Measurements from ENCODE around the gene C19orf38.

Gene C19orf38

DNA sequence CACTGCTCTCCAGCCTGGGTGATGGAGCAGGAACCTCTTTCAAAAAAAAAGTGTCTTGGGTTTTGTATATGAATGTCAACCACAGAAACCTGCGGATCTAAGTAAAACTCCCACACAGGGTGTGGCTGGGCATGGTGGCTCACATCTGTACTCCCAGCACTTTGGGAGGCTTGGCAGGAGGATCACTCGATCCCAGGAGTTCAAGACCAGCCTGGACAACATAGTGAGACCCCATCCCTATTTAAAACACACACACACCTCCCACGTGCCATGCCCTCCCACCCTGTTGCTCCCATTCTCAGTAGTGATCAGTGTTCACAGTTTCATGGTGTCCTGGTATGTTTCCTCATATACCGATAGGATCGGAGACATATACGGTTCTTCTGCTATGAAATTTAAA, 21.4 kb upstream of the C19orf38 start:
- Histone ChIP-seq H3K36me3 (ENCODE audit: control insufficient read depth, low read depth, low read length) (peaks cover 32% of the 10 kb centered on the region), H3K9me3 (ENCODE audit: control insufficient read depth, low read depth, low read length) (no peaks in the 10 kb centered on the region), H3K27me3 (ENCODE audit: control insufficient read depth, insufficient read depth, low read length) (no peaks in the 10 kb centered on the region), H3K9ac (ENCODE audit: low read length) (no peak overlapping the region), H3K4me1 (ENCODE audit: control insufficient read depth, low read depth, low read length) (no peaks in the 10 kb centered on the region), H3K27ac (ENCODE audit: low read length) (no peak overlapping the region), H3K4me3 (ENCODE audit: low read length) (no peak overlapping the region)

DNA sequence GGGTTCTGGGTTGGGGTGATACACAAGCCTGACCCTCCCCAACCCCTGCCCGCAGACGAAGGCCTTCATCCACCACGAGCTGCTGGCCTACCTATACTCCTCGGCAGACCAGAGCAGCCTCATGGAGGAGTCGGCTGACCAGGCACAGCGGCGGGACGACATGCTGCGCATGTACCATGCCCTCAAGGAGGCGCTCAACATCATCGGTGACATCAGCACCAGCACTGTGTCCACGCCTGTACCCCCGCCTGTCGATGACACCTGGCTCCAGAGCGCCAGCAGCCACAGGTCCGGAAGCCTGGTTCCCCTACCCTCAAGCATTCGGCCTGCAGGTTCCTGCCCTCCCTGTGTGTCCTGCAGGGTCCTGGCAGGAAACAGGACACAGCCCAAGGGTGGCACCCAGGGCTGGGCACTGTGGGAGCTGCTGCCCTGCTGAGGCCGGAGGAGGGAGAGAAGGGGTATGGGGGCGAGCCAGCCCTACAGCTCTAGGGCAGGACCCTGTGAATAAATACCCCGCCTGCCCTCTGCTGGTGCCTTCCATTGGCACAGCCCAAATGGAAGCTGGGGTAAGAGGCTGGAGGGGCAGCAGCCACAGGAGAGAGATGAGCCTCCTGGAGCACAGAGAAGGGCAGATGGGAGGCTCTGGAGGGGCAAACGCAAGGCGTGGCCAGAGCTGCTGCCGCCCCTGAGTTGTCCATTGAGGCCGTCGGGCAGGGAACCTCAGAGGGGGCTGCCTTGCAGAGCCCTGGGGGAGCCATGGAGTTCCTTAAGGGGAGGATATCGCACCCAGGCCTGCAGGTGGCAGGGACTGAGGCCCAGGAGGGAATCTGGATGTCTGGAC, 19.0 kb upstream of the C19orf38 start:
- peaks cover 35% of the 10 kb centered on the region for H3K36me3 ChIP-seq (ENCODE audit: control insufficient read depth, low read depth, low read length)
- H3K27ac ChIP-seq (ENCODE audit: low read length) = no peak overlapping the region

DNA sequence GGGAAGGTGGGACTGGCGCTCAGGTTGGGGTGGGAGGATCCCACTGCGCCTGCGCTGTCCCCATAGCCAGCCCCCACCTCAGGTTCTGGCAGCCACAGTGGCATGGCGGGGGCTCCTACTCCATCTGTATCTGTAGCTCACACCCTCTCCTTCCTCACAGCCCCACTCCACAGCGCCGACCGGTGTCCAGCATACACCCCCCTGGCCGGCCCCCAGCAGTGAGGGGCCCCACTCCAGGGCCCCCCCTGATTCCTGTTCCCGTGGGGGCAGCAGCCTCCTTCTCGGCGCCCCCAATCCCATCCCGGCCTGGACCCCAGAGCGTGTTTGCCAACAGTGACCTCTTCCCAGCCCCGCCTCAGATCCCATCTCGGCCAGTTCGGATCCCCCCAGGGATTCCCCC, 18.2 kb upstream of the C19orf38 start:
- no peak overlapping the region for H3K9ac ChIP-seq (ENCODE audit: low read length)
- peaks cover 30% of the 10 kb centered on the region for H3K36me3 ChIP-seq (ENCODE audit: control insufficient read depth, low read depth, low read length)
- H3K9me3 ChIP-seq (ENCODE audit: control insufficient read depth, low read depth, low read length) = no peaks in the 10 kb centered on the region
- H3K4me1 ChIP-seq (ENCODE audit: control insufficient read depth, low read depth, low read length) = no peaks in the 10 kb centered on the region
- H3K4me3 ChIP-seq (ENCODE audit: low read length) = no peak overlapping the region
- H3K27ac ChIP-seq (ENCODE audit: low read length) = no peak overlapping the region
- H3K27me3 ChIP-seq (ENCODE audit: control insufficient read depth, insufficient read depth, low read length) = no peaks in the 10 kb centered on the region

More for the DNA sequence above, 19.0 kb upstream of the C19orf38 start:
- Histone ChIP-seq H3K27me3 (ENCODE audit: control insufficient read depth, insufficient read depth, low read length) (no peaks in the 10 kb centered on the region), H3K4me1 (ENCODE audit: control insufficient read depth, low read depth, low read length) (no peaks in the 10 kb centered on the region), H3K9me3 (ENCODE audit: control insufficient read depth, low read depth, low read length) (no peaks in the 10 kb centered on the region), H3K9ac (ENCODE audit: low read length) (no peak overlapping the region), H3K4me3 (ENCODE audit: low read length) (no peak overlapping the region)

DNA sequence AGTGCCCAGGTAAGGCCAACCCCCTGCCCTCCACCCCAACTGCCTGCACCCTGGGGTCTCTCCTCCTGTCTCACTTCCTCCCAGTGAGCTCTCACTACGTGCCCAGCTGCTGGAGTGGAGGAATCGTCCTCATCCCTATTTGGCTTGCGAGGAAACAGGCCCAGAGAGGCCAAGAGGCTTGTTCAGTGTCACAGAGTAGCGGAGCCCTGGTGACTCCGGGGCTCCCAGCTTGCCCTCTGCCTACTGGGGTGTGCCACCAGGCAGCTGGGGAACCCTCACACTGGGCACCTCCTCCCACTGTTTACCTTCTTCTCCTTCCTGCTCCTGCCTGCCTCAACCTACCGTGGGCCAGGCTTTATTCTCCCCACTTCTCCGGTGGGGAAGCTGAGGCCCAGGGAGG, 17.8 kb upstream of the C19orf38 start:
- H3K27ac ChIP-seq (ENCODE audit: low read length) = no peak overlapping the region
- H3K4me3 ChIP-seq (ENCODE audit: low read length) = no peak overlapping the region
- H3K27me3 ChIP-seq (ENCODE audit: control insufficient read depth, insufficient read depth, low read length) = no peaks in the 10 kb centered on the region
- no peaks in the 10 kb centered on the region for H3K9me3 ChIP-seq (ENCODE audit: control insufficient read depth, low read depth, low read length)
- H3K9ac ChIP-seq (ENCODE audit: low read length) = no peak overlapping the region
- H3K4me1 ChIP-seq (ENCODE audit: control insufficient read depth, low read depth, low read length) = no peaks in the 10 kb centered on the region
- H3K36me3 ChIP-seq (ENCODE audit: control insufficient read depth, low read depth, low read length) = peaks cover 27% of the 10 kb centered on the region

DNA sequence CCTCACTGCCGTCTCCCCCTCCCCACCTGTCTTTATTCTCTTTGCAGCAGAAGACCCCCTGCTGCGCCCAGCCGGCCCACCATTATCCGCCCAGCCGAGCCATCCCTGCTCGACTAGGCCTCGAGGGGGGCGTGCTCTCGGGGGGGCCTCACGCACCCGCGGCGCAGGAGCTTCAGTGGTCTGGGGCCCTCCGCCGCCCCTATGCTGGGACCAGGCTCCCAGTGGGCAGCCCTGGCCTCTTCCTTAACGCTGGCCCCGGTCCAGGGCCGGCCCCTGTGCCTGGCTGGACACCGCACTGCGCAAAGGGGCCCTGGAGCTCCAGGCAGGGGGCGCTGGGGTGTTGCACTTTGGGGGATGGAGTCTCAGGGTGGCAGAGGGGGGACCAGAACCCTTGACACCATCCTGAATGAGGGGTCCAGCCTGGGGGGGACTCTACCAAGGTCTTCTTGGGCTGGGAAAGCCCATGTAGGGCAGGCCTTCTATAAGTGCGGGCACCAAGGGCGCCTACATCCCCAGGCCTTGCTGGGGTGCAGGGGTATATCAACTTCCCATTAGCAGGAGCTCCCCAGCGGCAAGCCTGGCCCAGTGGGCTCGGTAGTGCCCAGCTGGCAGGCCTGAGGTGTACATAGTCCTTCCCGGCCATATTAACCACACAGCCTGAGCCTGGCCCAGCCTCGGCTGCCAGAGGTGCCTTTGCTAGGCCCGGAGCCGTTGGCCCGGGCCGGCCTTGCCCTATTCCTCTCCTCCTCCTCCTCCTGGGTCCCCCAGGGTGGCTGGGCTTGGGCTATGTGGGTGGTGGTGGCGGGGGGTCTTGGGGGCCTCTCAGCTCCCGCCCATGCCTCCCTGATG, 17.1 kb upstream of the C19orf38 start:
- H3K9me3 ChIP-seq (ENCODE audit: control insufficient read depth, low read depth, low read length) = no peaks in the 10 kb centered on the region
- H3K4me3 ChIP-seq (ENCODE audit: low read length) = no peak overlapping the region
- peaks cover 22% of the 10 kb centered on the region for H3K36me3 ChIP-seq (ENCODE audit: control insufficient read depth, low read depth, low read length)
- H3K27ac ChIP-seq (ENCODE audit: low read length) = no peak overlapping the region
- no peaks in the 10 kb centered on the region for H3K27me3 ChIP-seq (ENCODE audit: control insufficient read depth, insufficient read depth, low read length)
- H3K9ac ChIP-seq (ENCODE audit: low read length) = no peak overlapping the region
- H3K4me1 ChIP-seq (ENCODE audit: control insufficient read depth, low read depth, low read length) = no peaks in the 10 kb centered on the region

DNA sequence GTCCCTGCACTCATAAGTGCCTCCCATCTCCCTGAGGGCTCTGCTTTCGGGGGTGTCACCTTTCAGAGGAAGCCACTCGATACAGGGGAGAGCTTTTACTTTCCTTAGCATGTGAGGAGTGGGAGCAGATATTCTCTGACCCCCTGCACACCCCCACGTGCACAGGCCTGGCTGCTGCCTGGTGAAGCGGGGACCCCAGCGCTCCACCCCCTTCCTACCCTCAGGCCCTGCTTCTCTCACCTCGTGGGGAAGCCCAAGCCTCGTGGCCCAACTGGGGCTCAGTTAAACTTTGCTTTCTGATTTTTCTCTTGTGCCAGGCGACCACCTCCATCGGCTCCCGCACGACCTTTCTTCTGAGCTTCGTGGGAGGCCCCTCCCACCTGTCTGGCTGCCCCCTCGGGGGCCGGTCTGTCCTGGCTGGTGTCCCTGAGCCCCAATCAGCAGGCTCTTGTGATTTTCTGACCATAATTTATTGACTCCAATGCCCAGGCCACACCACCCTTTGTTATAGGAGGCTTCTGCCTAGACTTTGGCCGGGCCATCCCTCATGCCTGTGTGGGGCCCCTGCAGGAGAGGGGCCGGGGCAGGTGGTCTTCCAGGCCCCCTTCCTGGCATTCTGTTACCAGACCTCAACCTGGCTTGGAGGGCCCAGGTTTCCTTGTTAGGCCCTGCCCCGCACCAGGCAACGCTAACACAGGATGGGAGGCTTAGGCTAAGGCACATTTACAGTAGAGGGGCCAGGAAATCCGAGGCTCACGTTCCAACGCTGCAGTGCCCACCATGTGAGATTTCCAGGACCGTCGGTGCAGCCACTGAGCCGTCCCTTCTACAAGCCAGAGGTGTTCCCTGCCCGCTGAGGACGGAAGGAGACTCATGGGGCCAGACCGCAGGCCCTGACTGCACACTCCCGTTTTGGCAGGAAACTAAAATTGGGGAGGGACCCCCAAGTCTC, 16.0 kb upstream of the C19orf38 start:
- Histone ChIP-seq H3K4me1 (ENCODE audit: control insufficient read depth, low read depth, low read length) (no peaks in the 10 kb centered on the region), H3K36me3 (ENCODE audit: control insufficient read depth, low read depth, low read length) (peaks cover 16% of the 10 kb centered on the region), H3K27ac (ENCODE audit: low read length) (no peak overlapping the region), H3K9ac (ENCODE audit: low read length) (no peak overlapping the region), H3K4me3 (ENCODE audit: low read length) (no peak overlapping the region), H3K27me3 (ENCODE audit: control insufficient read depth, insufficient read depth, low read length) (peaks cover 4% of the 10 kb centered on the region), H3K9me3 (ENCODE audit: control insufficient read depth, low read depth, low read length) (no peaks in the 10 kb centered on the region)

DNA sequence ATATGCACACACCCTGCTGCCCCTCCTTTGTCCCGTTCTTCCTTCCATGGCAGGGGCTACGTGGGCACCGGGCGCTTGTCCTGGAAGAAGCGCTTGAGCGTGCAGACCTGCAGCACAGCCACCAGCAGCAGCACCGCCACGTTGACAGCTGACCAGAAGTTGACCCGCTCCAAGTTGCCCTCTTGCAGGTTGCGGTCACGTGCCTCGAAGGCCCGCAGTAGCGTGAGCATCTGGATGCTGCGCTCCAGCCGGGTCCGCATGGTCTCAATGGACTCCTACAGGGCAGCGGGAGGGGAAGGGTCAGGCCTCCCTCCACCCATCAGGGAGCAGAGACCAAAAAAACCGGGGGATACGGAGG, 15.3 kb upstream of the C19orf38 start:
- Histone ChIP-seq H3K9me3 (ENCODE audit: control insufficient read depth, low read depth, low read length) (no peaks in the 10 kb centered on the region), H3K9ac (ENCODE audit: low read length) (no peak overlapping the region), H3K4me1 (ENCODE audit: control insufficient read depth, low read depth, low read length) (no peaks in the 10 kb centered on the region), H3K27ac (ENCODE audit: low read length) (no peak overlapping the region), H3K4me3 (ENCODE audit: low read length) (no peak overlapping the region), H3K27me3 (ENCODE audit: control insufficient read depth, insufficient read depth, low read length) (peaks cover 4% of the 10 kb centered on the region), H3K36me3 (ENCODE audit: control insufficient read depth, low read depth, low read length) (peaks cover 16% of the 10 kb centered on the region)

DNA sequence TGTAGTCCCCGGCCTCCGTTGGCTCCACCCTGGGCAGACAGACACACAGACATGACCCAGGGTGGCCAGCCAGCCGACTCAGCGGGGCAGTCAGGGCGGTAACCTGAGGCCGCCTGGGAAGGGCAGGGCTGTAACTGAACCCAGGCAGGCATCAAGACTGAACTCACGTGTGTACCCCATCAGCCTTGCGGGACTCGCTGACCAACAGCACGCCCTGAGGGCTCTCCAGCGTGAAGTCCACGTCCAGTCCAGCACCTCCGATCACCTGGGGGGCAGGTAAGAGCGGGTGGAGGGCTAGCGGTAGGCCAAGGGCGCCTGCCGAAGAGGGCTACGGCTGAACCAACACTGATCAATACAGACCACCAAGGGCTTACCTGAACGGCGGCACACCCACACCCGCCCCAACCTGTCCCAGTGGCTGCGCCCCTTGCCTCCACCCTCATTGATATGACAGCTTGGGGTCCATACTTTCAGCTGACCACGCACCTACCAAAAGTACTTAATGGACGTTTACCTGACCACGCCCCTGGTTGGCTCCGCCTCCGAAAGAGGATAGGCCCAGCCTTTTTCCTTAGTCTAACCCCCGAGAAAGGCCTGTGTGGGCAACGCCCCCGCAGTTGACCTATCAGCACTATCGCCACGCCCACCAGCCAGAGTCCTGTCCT, 13.0 kb upstream of the C19orf38 start:
- Histone ChIP-seq H3K36me3 (ENCODE audit: control insufficient read depth, low read depth, low read length) (peaks cover 16% of the 10 kb centered on the region), H3K9ac (ENCODE audit: low read length) (peak overlapping the region; percentile 16)

DNA sequence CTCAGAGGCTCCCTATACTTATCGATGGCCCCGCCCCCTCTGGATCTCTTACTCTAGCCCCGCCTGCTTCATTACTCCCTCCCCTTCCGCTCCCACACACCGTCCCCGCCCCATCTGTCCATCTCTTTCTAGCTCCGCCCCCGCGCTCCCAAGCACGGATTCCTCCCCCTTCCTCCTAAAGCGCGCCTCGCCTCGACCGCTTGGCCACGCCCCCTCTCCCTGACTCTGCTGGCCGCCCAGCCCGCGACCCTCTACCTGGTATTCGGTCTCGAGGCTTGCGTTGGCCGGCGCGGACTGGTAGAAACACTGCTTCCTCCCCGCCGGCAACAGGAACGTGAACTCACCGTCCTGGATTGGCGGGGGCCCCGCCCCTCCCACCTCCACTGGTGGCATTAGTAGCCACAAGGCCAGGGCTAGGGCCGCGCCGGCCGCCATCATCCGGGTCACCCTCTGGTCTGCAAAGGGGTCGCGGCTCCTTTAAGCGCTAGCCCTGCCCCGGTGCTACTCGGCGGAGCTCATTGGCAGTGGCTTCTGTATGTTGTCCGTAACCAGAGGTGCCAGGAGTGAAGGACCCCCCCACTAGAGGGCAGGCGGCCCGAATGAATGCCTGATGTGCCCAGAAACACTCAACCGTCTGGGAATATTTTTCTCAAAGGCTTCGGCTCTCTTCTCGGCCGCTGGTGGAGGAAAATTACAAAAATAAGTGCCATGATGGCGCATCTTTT, 12.3 kb upstream of the C19orf38 start, which contains the start of gene TMED1:
TSS of gene TMED1 (minus strand) at position 459 of the 725 bp plus-strand sequence. CDS start at position 438, 21 bp downstream.
- Histone ChIP-seq H3K36me3 (ENCODE audit: control insufficient read depth, low read depth, low read length) (peaks cover 16% of the 10 kb centered on the region), H3K27me3 (ENCODE audit: control insufficient read depth, insufficient read depth, low read length) (peaks cover 4% of the 10 kb centered on the region), H3K4me1 (ENCODE audit: control insufficient read depth, low read depth, low read length) (no peaks in the 10 kb centered on the region), H3K9me3 (ENCODE audit: control insufficient read depth, low read depth, low read length) (no peaks in the 10 kb centered on the region), H3K27ac (ENCODE audit: low read length) (peak within 1 kb of the TSS; percentile 85), H3K4me3 (ENCODE audit: low read length) (peak within 1 kb of the TSS; percentile 85), H3K9ac (ENCODE audit: low read length) (peak within 1 kb of the TSS; percentile 92)

More for the DNA sequence above, 13.0 kb upstream of the C19orf38 start:
- no peaks in the 10 kb centered on the region for H3K9me3 ChIP-seq (ENCODE audit: control insufficient read depth, low read depth, low read length)
- H3K27me3 ChIP-seq (ENCODE audit: control insufficient read depth, insufficient read depth, low read length) = peaks cover 4% of the 10 kb centered on the region
- no peak overlapping the region for H3K27ac ChIP-seq (ENCODE audit: low read length)
- no peaks in the 10 kb centered on the region for H3K4me1 ChIP-seq (ENCODE audit: control insufficient read depth, low read depth, low read length)
- peak overlapping the region; percentile 57 for H3K4me3 ChIP-seq (ENCODE audit: low read length)
